SIG-M5 treated with dmso at 0.1 percent for 504 hours (cell line): ENCODE measurements around the gene STARD3NL.
"Not testable (repeated sequence)": the region's sequence is repeated elsewhere in the genome, so short reads cannot be mapped to it uniquely, and the experiment has no call there.

Source experiments
- DNase-seq: peaks from one replicate; lab custom pipeline; 2025; ENCODE audit not compliant: unreplicated experiment; lab: John Stamatoyannopoulos, UW

The STARD3NL gene

GRCh38 chr7:38220452-38220851 is 42.4 kb downstream of the STARD3NL start:
- no peak for DNase-seq

- peak; percentile 55 for DNase-seq
These were observed 44.5 kb downstream of the STARD3NL start for GRCh38 chr7:38222481-38223096.

- DNase-seq, result peak; percentile 24
These were observed 45.3 kb downstream of the STARD3NL start for GRCh38 chr7:38223306-38223705.

GRCh38 chr7:38224392-38224791 is 46.3 kb downstream of the STARD3NL start:
- DNase-seq, result no peak

- DNase-seq, result no peak
These were observed 51.3 kb downstream of the STARD3NL start for GRCh38 chr7:38229386-38229785.

- no peak for DNase-seq
These were observed 52.0 kb downstream of the STARD3NL start for GRCh38 chr7:38229884-38230642.

GRCh38 chr7:38232502-38233366 is 54.7 kb downstream of the STARD3NL start:
- peak; percentile 90 for DNase-seq

- not testable (repeated sequence) for DNase-seq
These were observed 56.7 kb downstream of the STARD3NL start for GRCh38 chr7:38234759-38235158.

- DNase-seq, result no peak
These were observed 57.6 kb downstream of the STARD3NL start for GRCh38 chr7:38235606-38236005.

GRCh38 chr7:38239129-38239528 is 61.1 kb downstream of the STARD3NL start:
- not testable (repeated sequence) for DNase-seq

GRCh38 chr7:38241071-38241470 is 63.0 kb downstream of the STARD3NL start:
- no peak for DNase-seq

GRCh38 chr7:38242814-38243213 is 64.8 kb downstream of the STARD3NL start:
- no peak for DNase-seq

GRCh38 chr7:38243345-38243744 is 65.3 kb downstream of the STARD3NL start:
- DNase-seq, result peak; percentile 39

GRCh38 chr7:38244516-38244915 is 66.5 kb downstream of the STARD3NL start:
- DNase-seq, result no peak

GRCh38 chr7:38245409-38245977 is 67.4 kb downstream of the STARD3NL start:
- DNase-seq, result no peak

GRCh38 chr7:38248069-38248567 is 70.1 kb downstream of the STARD3NL start:
- DNase-seq, result no peak

GRCh38 chr7:38249849-38250248 is 71.8 kb downstream of the STARD3NL start:
- peak; percentile 39 for DNase-seq

GRCh38 chr7:38257350-38257677 is 79.3 kb downstream of the STARD3NL start:
- no peak for DNase-seq

GRCh38 chr7:38259157-38259556 is 81.1 kb downstream of the STARD3NL start:
- DNase-seq, result not testable (repeated sequence)

- not testable (repeated sequence) for DNase-seq
These were observed 83.6 kb downstream of the STARD3NL start for GRCh38 chr7:38261601-38262000.

GRCh38 chr7:38262026-38262425 is 84.0 kb downstream of the STARD3NL start:
- DNase-seq, result not testable (repeated sequence)
